K562 (cell line): ENCODE results near the gene MED22. TPM values are rescaled to one million over a fixed set of nuclear protein-coding genes. Genes with fewer than 3 reads are reported as not detected.

Experiments
- MTA2 ChIP-seq: fragments of 450-650 bp; IDR thresholded peaks from 2 replicates; pipeline ENCODE4 v1.6.1; 2016; ENCODE audit warnings: low read depth
- TARDBP ChIP-seq: fragments of 450-650 bp; IDR thresholded peaks from 2 replicates; pipeline ENCODE4 v1.6.1; 2016
- polyA plus RNA-seq, 8 experiments: library from polyadenylated mRNA; depleted of rRNA in 4 of 8; stranded (reverse) in 5 of 8; unstranded in 3 of 8; fragments of >200 nt; fragmentation: Nextera tagmentation in 2 of 8; fragmentation: Illumina TruSeq in 1 of 8; extraction: Ambion mirVana in 2 of 8; extraction: Trizol in 1 of 8; gene quantifications; 2 replicates each; pipeline versions ENCODE4 v1.2.1 to v1.2.3, GENCODE V29; 2011 to 2014; ENCODE audit warnings: inconsistent platforms in 1 of 8, missing spikeins in 1 of 8
- total RNA-seq, 7 experiments: library from RNA; depleted of rRNA in 6 of 7; stranded (reverse); fragments of >200 nt in 6 of 7; fragmentation: Illumina TruSeq in 2 of 7; extraction: Trizol in 2 of 7; gene quantifications; 2 replicates each; pipeline versions ENCODE4 v1.2.1 to v1.2.3, GENCODE V29; 2011 to 2021; ENCODE audit warnings: low replicate concordance in 1 of 7
- TF ChIP-seq, protein P1 (sequence below): fragments of 250-450 bp; sonication (Bioruptor Pico); IDR thresholded peaks from 2 replicates; pipeline ENCODE4 v1.4.0; 2020
- TF ChIP-seq, protein P2 (sequence below): IDR thresholded peaks from 3 replicates; pipeline ENCODE4 v1.6.1; 2011; ENCODE audit warnings: borderline replicate concordance, mild to moderate bottlenecking, moderate library complexity; ENCODE audit not compliant: insufficient read length; ENCODE audit errors: extremely low read depth

Gene MED22
- total and polyA plus RNA-seq, 9 of the 15 experiments (the other 6 are each of a cell fraction or from before 2014, with no cell fraction given), result 0.73 to 35.6 (median 22.3) TPM

DNA sequence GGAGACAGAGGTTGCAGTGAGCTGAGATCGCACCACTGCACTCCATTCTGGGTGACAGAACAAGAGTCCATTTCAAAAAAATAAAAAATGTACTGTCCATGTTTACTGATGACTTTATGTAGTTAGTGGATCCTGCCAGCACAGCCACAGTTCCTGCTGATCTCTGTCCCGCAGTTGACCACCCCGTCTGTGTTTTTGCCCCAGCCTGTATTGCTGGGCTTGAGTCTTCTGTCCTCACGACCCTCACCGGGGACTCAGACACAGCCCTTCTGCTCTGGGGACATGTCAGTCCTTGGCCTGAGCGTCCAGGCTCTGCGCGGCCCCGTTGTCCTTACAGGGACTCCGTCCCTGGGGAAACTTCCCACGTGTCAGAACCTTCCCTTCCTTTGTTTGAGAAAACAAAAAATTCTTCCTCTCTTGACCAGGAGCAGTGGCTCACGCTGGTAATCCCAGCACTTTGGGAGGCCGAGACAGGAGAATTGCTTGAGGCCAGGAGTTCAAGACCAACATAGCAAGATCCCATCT lies 26.5 kb downstream of the MED22 start (continued):
- TF ChIP-seq, protein P1, sequence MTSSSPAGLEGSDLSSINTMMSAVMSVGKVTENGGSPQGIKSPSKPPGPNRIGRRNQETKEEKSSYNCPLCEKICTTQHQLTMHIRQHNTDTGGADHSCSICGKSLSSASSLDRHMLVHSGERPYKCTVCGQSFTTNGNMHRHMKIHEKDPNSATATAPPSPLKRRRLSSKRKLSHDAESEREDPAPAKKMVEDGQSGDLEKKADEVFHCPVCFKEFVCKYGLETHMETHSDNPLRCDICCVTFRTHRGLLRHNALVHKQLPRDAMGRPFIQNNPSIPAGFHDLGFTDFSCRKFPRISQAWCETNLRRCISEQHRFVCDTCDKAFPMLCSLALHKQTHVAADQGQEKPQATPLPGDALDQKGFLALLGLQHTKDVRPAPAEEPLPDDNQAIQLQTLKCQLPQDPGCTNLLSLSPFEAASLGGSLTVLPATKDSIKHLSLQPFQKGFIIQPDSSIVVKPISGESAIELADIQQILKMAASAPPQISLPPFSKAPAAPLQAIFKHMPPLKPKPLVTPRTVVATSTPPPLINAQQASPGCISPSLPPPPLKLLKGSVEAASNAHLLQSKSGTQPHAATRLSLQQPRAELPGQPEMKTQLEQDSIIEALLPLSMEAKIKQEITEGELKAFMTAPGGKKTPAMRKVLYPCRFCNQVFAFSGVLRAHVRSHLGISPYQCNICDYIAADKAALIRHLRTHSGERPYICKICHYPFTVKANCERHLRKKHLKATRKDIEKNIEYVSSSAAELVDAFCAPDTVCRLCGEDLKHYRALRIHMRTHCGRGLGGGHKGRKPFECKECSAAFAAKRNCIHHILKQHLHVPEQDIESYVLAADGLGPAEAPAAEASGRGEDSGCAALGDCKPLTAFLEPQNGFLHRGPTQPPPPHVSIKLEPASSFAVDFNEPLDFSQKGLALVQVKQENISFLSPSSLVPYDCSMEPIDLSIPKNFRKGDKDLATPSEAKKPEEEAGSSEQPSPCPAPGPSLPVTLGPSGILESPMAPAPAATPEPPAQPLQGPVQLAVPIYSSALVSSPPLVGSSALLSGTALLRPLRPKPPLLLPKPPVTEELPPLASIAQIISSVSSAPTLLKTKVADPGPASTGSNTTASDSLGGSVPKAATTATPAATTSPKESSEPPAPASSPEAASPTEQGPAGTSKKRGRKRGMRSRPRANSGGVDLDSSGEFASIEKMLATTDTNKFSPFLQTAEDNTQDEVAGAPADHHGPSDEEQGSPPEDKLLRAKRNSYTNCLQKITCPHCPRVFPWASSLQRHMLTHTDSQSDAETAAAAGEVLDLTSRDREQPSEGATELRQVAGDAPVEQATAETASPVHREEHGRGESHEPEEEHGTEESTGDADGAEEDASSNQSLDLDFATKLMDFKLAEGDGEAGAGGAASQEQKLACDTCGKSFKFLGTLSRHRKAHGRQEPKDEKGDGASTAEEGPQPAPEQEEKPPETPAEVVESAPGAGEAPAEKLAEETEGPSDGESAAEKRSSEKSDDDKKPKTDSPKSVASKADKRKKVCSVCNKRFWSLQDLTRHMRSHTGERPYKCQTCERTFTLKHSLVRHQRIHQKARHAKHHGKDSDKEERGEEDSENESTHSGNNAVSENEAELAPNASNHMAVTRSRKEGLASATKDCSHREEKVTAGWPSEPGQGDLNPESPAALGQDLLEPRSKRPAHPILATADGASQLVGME, result no peak
- TF ChIP-seq, protein P2, sequence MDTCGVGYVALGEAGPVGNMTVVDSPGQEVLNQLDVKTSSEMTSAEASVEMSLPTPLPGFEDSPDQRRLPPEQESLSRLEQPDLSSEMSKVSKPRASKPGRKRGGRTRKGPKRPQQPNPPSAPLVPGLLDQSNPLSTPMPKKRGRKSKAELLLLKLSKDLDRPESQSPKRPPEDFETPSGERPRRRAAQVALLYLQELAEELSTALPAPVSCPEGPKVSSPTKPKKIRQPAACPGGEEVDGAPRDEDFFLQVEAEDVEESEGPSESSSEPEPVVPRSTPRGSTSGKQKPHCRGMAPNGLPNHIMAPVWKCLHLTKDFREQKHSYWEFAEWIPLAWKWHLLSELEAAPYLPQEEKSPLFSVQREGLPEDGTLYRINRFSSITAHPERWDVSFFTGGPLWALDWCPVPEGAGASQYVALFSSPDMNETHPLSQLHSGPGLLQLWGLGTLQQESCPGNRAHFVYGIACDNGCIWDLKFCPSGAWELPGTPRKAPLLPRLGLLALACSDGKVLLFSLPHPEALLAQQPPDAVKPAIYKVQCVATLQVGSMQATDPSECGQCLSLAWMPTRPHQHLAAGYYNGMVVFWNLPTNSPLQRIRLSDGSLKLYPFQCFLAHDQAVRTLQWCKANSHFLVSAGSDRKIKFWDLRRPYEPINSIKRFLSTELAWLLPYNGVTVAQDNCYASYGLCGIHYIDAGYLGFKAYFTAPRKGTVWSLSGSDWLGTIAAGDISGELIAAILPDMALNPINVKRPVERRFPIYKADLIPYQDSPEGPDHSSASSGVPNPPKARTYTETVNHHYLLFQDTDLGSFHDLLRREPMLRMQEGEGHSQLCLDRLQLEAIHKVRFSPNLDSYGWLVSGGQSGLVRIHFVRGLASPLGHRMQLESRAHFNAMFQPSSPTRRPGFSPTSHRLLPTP, result no peak
- TF ChIP-seq MTA2 (no peak), TARDBP (no peak)
